HepG2 (cell line): ENCODE measurements around the gene MEF2D. TPM values are rescaled to one million over a fixed set of nuclear protein-coding genes. Genes with fewer than 3 reads are reported as not detected.
A peak's percentile ranks its signal among the peaks of the same experiment; 100 is the strongest.

Source experiments
- CEBPZ ChIP-seq: IDR thresholded peaks from 2 replicates; pipeline ENCODE4 v1.6.1; 2012; ENCODE audit warnings: low read length, improper control_type of control experiment
- CREBL2 ChIP-seq: sonication (generic); formaldehyde crosslinking; IDR thresholded peaks from 2 replicates; pipeline ENCODE4 v1.8.1; 2023; ENCODE audit warnings: missing genetic modification reagents, mild to moderate bottlenecking, borderline replicate concordance
- MYC ChIP-seq: sonication (generic); formaldehyde crosslinking; IDR thresholded peaks from 2 replicates; pipeline ENCODE4 v1.9.0; 2021; ENCODE audit warnings: missing genetic modification reagents, borderline replicate concordance
- SMARCC2 ChIP-seq: fragments of 450-650 bp; IDR thresholded peaks from 2 replicates; pipeline ENCODE4 v1.6.1; 2017; ENCODE audit warnings: antibody characterized with exemption, mild to moderate bottlenecking
- ZBTB40 ChIP-seq, 2 experiments: fragments of 450-650 bp in 1 of 2; sonication (generic) in 1 of 2; formaldehyde crosslinking in 1 of 2; IDR thresholded peaks; 2 replicates each; pipeline versions ENCODE4 v1.6.1 to v1.8.0; 2016 to 2022; ENCODE audit warnings: antibody characterized with exemption in 1 of 2, mild to moderate bottlenecking in 1 of 2, missing genetic modification reagents in 1 of 2
- ZNF605 ChIP-seq: sonication (generic); formaldehyde crosslinking; IDR thresholded peaks from 2 replicates; pipeline ENCODE4 v1.8.0; 2022; ENCODE audit warnings: mild to moderate bottlenecking, missing genetic modification reagents
- ZNF749 ChIP-seq: sonication (generic); formaldehyde crosslinking; IDR thresholded peaks from 2 replicates; pipeline ENCODE4 v1.8.0; 2022; ENCODE audit warnings: mild to moderate bottlenecking, missing genetic modification reagents, moderate library complexity, borderline replicate concordance
- ZSCAN20 ChIP-seq: sonication (generic); formaldehyde crosslinking; IDR thresholded peaks from 2 replicates; pipeline ENCODE4 v1.4.0; 2020; ENCODE audit warnings: missing genetic modification reagents, mild to moderate bottlenecking, borderline replicate concordance
- polyA plus RNA-seq, 8 experiments: library from polyadenylated mRNA; depleted of rRNA in 3 of 8; stranded (reverse) in 7 of 8; unstranded in 1 of 8; fragments of >200 nt; fragmentation: Illumina TruSeq in 4 of 8; extraction: Trizol in 4 of 8; gene quantifications; 2 replicates each; pipeline versions ENCODE4 v1.2.1 to v1.2.3, GENCODE V29; 2011 to 2016; ENCODE audit warnings: low read depth in 4 of 8, missing spikeins in 1 of 8, mixed read lengths in 1 of 8; ENCODE audit not compliant: insufficient read depth in 1 of 8
- total RNA-seq, 5 experiments: library from RNA; depleted of rRNA; stranded (reverse); fragments of >200 nt; fragmentation: Illumina TruSeq; extraction: Trizol; gene quantifications; 2 replicates each; pipeline ENCODE4 v1.2.3, GENCODE V29; 2016; ENCODE audit warnings: low read depth in 1 of 5
- TF ChIP-seq, protein P1 (sequence below): sonication (generic); formaldehyde crosslinking; IDR thresholded peaks from 2 replicates; pipeline ENCODE4 v1.4.0; 2020; ENCODE audit warnings: missing genetic modification reagents, borderline replicate concordance
- TF ChIP-seq, protein P2 (sequence below): sonication (generic); formaldehyde crosslinking; IDR thresholded peaks from 2 replicates; pipeline ENCODE4 v1.4.0; 2020; ENCODE audit warnings: missing genetic modification reagents

Gene MEF2D
- total and polyA plus RNA-seq, 2 of the 13 experiments (the other 11 are each of a cell fraction or from before 2014, with no cell fraction given): 1.6 to 3.9 TPM

GRCh38 chr1:156471496-156472490, 28.8 kb downstream of the MEF2D start (continued):
- TF ChIP-seq, protein P1, sequence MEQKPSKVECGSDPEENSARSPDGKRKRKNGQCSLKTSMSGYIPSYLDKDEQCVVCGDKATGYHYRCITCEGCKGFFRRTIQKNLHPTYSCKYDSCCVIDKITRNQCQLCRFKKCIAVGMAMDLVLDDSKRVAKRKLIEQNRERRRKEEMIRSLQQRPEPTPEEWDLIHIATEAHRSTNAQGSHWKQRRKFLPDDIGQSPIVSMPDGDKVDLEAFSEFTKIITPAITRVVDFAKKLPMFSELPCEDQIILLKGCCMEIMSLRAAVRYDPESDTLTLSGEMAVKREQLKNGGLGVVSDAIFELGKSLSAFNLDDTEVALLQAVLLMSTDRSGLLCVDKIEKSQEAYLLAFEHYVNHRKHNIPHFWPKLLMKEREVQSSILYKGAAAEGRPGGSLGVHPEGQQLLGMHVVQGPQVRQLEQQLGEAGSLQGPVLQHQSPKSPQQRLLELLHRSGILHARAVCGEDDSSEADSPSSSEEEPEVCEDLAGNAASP (CRISPR knock-in tag): peak; percentile 98
- TF ChIP-seq SMARCC2 (no peak), CEBPZ (no peak), MYC (CRISPR knock-in tag) (peak; percentile 79; the same call in 1 of the 2 replicates), CREBL2 (CRISPR knock-in tag) (no peak), ZNF605 (CRISPR knock-in tag) (peak; percentile 93), ZBTB40 (IDR thresholded peaks at IDR 0.05) (no peak), ZBTB40 (CRISPR knock-in tag; IDR thresholded peaks at IDR 0.05) (peak; percentile 71; the same call in 1 of the 2 replicates), ZSCAN20 (CRISPR knock-in tag) (no peak), ZNF749 (CRISPR knock-in tag) (peak; percentile 55; the same call in 1 of the 2 replicates)
- TF ChIP-seq, protein P2, sequence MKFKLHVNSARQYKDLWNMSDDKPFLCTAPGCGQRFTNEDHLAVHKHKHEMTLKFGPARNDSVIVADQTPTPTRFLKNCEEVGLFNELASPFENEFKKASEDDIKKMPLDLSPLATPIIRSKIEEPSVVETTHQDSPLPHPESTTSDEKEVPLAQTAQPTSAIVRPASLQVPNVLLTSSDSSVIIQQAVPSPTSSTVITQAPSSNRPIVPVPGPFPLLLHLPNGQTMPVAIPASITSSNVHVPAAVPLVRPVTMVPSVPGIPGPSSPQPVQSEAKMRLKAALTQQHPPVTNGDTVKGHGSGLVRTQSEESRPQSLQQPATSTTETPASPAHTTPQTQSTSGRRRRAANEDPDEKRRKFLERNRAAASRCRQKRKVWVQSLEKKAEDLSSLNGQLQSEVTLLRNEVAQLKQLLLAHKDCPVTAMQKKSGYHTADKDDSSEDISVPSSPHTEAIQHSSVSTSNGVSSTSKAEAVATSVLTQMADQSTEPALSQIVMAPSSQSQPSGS: peak; percentile 92
